ENCODE results near the gene KMT5B. TPM values are rescaled to one million over a fixed set of nuclear protein-coding genes. Genes with fewer than 3 reads are reported as not detected.

Gene KMT5B
- total and polyA plus RNA-seq, 2 experiments from 2014 or later: 26.4 to 31.0 TPM

- Mint-ChIP-seq H3K27me3 (ENCODE audit: insufficient read depth, low read depth, poor library complexity) (peaks cover 13% of the 10 kb centered on the region), H3K4me3 (no peak overlapping the region), H3K36me3 (ENCODE audit: low read depth) (peaks cover 28% of the 10 kb centered on the region), H3K4me1 (peaks cover 11% of the 10 kb centered on the region), H3K9me3 (no peaks in the 10 kb centered on the region), H3K27ac (no peak overlapping the region)
- no peaks in the 10 kb centered on the region for H3F3A ChIP-seq (replicated peaks; ENCODE audit: low read depth)
- H3K79me2 ChIP-seq (replicated peaks; ENCODE audit: insufficient read depth): no peaks in the 10 kb centered on the region
- no peak overlapping the region for H3K4me3 ChIP-seq
- no peak overlapping the region for H2AFZ ChIP-seq
- H3K4me1 ChIP-seq (ENCODE audit: insufficient read depth): peaks cover 6% of the 10 kb centered on the region; the same call in 1 of the 2 replicates
- peaks cover 7% of the 10 kb centered on the region; the same call in 1 of the 2 replicates for H3K36me3 ChIP-seq (ENCODE audit: insufficient read depth)
- TF ChIP-seq STAT1 (IDR thresholded peaks at IDR 0.05; ENCODE audit: unreplicated experiment) (no peak), POLR2AphosphoS5 (IDR thresholded peaks at IDR 0.05; ENCODE audit: low read depth) (0 out of 2 replicates have a peak, but pooled peaks have one; percentile 5), CREB1 (CRISPR knock-in tag; IDR thresholded peaks at IDR 0.05; ENCODE audit: low read depth) (no peak)
- TF ChIP-seq, protein P1, sequence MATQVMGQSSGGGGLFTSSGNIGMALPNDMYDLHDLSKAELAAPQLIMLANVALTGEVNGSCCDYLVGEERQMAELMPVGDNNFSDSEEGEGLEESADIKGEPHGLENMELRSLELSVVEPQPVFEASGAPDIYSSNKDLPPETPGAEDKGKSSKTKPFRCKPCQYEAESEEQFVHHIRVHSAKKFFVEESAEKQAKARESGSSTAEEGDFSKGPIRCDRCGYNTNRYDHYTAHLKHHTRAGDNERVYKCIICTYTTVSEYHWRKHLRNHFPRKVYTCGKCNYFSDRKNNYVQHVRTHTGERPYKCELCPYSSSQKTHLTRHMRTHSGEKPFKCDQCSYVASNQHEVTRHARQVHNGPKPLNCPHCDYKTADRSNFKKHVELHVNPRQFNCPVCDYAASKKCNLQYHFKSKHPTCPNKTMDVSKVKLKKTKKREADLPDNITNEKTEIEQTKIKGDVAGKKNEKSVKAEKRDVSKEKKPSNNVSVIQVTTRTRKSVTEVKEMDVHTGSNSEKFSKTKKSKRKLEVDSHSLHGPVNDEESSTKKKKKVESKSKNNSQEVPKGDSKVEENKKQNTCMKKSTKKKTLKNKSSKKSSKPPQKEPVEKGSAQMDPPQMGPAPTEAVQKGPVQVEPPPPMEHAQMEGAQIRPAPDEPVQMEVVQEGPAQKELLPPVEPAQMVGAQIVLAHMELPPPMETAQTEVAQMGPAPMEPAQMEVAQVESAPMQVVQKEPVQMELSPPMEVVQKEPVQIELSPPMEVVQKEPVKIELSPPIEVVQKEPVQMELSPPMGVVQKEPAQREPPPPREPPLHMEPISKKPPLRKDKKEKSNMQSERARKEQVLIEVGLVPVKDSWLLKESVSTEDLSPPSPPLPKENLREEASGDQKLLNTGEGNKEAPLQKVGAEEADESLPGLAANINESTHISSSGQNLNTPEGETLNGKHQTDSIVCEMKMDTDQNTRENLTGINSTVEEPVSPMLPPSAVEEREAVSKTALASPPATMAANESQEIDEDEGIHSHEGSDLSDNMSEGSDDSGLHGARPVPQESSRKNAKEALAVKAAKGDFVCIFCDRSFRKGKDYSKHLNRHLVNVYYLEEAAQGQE (IDR thresholded peaks at IDR 0.05; ENCODE audit: unreplicated experiment): no peak
- TF ChIP-seq, protein P2, sequence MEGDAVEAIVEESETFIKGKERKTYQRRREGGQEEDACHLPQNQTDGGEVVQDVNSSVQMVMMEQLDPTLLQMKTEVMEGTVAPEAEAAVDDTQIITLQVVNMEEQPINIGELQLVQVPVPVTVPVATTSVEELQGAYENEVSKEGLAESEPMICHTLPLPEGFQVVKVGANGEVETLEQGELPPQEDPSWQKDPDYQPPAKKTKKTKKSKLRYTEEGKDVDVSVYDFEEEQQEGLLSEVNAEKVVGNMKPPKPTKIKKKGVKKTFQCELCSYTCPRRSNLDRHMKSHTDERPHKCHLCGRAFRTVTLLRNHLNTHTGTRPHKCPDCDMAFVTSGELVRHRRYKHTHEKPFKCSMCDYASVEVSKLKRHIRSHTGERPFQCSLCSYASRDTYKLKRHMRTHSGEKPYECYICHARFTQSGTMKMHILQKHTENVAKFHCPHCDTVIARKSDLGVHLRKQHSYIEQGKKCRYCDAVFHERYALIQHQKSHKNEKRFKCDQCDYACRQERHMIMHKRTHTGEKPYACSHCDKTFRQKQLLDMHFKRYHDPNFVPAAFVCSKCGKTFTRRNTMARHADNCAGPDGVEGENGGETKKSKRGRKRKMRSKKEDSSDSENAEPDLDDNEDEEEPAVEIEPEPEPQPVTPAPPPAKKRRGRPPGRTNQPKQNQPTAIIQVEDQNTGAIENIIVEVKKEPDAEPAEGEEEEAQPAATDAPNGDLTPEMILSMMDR (conservative IDR thresholded peaks at IDR 0.05; ENCODE audit: low read depth in 2 of 2): no peak
- H3K9me2 ChIP-seq (ENCODE audit: insufficient read depth): no peaks in the 10 kb centered on the region
- no peak overlapping the region for H3K4me2 ChIP-seq
- no peak for ATAC-seq
- H3K27me3 ChIP-seq (ENCODE audit: insufficient read depth): no peaks in the 10 kb centered on the region
- peak overlapping the region; percentile 45; the same call in 1 of the 2 replicates for H3K27ac ChIP-seq (ENCODE audit: low read depth)
- no peaks in the 10 kb centered on the region for H4K20me1 ChIP-seq (replicated peaks; ENCODE audit: insufficient read depth)
- DNase-seq (ENCODE audit: low spot score): no peak
Measured at GRCh38 chr11:68259122-68259959, 46.2 kb upstream of the KMT5B start.

DNA sequence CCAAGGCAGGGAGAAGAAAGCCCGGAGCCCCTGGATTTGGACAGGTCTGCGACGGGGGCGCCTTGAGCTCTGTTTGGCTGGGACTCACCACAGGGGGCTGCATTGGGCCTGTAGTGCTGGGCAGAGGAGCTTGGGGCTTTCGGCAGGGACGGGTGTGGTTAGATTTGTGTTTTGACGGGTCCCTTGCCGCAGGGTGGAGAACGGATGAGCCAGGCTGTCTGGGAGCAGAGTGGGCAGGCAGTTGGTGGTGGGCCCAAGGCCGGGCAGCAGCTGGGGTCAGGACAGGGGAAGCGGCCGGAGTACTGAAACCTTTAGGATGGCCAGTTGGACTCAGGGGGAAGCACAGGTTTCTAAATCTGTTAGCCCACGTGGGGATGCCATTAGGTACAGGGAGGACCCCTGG, 45.3 kb upstream of the KMT5B start:
- no peak for DNase-seq (ENCODE audit: low spot score)
- H2AFZ ChIP-seq: no peak overlapping the region

More for the DNA sequence above, 45.3 kb upstream of the KMT5B start:
- H3K27me3 ChIP-seq (ENCODE audit: insufficient read depth): no peaks in the 10 kb centered on the region
- peaks cover 23% of the 10 kb centered on the region for H3K36me3 Mint-ChIP-seq (ENCODE audit: low read depth)
- no peaks in the 10 kb centered on the region for H3F3A ChIP-seq (replicated peaks; ENCODE audit: low read depth)
- no peak overlapping the region for H3K27ac Mint-ChIP-seq
- no peaks in the 10 kb centered on the region for H4K20me1 ChIP-seq (replicated peaks; ENCODE audit: insufficient read depth)
- TF ChIP-seq, protein P2 (conservative IDR thresholded peaks at IDR 0.05; ENCODE audit: low read depth in 2 of 2): no peak
- no peak overlapping the region for H3K27ac ChIP-seq (ENCODE audit: low read depth)
- no peak overlapping the region for H3K4me3 ChIP-seq
- H3K27me3 Mint-ChIP-seq (ENCODE audit: insufficient read depth, low read depth, poor library complexity): peaks cover 13% of the 10 kb centered on the region
- H3K36me3 ChIP-seq (ENCODE audit: insufficient read depth): peaks cover 5% of the 10 kb centered on the region; the same call in 1 of the 2 replicates
- peaks cover 11% of the 10 kb centered on the region for H3K4me1 Mint-ChIP-seq
- no peak overlapping the region for H3K4me3 Mint-ChIP-seq
- no peak for ATAC-seq
- H3K9me2 ChIP-seq (ENCODE audit: insufficient read depth): no peaks in the 10 kb centered on the region
- H3K4me2 ChIP-seq: no peak overlapping the region
- peaks cover 6% of the 10 kb centered on the region; the same call in 1 of the 2 replicates for H3K4me1 ChIP-seq (ENCODE audit: insufficient read depth)
- H3K9me3 Mint-ChIP-seq: no peaks in the 10 kb centered on the region
- H3K79me2 ChIP-seq (replicated peaks; ENCODE audit: insufficient read depth): no peaks in the 10 kb centered on the region
